Endothelial cell of coronary artery (primary cell): ENCODE measurements around the gene AK6. TPM values are rescaled to one million over a fixed set of nuclear protein-coding genes. Genes with fewer than 3 reads are reported as not detected.

Source experiments
- total RNA-seq: library from RNA; depleted of rRNA; stranded (reverse); fragments of >200 nt; gene quantifications from 2 replicates; pipeline ENCODE4 v1.2.3, GENCODE V29; 2014

Gene AK6
- total RNA-seq = 40.6 and 55.3 TPM in 2 replicates

DNA sequence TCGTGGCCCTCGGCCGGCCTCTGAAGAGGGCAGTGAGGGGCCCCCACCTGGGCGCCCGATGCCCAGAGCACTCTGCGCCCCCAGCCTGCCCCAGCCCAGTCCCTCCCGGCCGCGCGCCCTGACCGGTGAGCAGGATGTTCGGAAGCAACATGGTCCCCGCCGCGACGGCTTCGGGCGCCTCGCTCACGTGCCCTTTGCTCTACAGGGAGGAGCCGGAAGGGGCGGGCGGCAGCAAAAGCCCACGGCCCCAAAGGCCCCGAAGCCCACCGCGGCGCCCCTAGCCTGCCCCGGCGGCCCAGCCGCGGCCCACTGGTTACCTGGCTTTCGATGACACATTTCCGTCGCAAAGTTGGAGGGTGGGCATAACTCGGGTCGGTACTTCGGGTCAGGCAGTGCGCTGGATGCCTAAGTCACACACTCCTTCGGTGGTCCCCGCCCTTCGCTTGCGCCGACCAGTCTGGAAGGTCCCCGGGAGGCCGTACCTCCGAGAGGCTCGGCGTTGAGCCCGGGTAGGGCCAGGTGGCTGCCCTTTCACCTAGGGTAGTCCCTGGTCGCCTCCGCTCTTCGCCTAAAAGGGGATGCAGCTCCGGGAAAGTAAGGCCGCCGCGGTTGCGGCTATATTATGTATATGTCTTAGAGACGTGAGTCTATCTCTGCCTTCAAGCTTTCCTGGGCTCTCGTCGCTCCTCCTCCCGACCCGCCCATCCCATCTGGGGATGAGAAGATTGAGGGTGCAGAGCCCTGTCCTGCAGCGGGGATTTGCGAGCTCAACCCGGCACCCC, at the start of gene AK6, which contains the start of the genes RAD17 and TAF9:
TSS of gene AK6 (minus strand) at position 181 of the 782 bp plus-strand sequence. CDS start at position 151, 30 bp downstream.
TSS of gene RAD17 (plus strand) at position 479 of the 782 bp plus-strand sequence. CDS start 2,391 bp downstream, outside the sequence.
TSS of gene TAF9 (minus strand) at position 181 of the 782 bp plus-strand sequence. CDS start 3,783 bp downstream, outside the sequence.

DNA sequence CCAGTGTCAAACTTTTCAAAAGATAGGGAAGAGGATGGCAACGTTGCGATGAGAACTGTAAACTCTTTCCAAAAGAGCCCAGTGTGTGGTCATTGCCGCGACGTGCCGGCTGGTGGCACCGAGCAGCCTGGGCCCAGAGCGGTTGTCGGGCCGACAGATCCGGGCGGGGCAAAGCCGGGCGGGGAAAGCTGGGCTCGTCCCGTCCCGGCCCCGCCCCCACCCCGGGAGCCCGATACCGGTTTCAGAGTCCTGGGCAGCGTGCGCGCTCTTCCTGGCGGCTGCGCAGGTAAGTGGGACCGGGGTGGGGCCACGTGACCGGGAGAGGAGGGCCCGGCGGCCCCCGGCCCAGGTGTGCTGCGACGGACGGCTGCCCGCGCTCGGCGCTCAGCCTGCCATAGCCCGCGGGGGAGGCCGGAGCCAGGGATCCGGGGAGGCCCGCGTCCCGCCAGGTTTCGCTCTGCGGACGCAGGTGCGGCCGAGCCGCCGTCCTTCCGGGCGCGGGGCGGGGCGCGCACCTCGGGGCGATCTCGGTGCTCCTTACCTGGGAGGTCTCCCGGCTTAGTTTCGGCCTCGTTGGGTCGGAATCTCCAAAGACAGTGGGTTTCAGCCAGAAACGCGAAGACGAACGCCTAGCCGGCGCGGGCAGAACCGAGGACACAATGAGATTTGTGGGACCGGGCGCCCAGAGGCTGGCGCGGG, 45.7 kb upstream of the AK6 start, which contains the start of gene MARVELD2:
TSS of gene MARVELD2 (plus strand) at position 232 of the 699 bp plus-strand sequence. CDS start 4,270 bp downstream, outside the sequence.

Other genes starting within 250 kb of the AK6 start
- gene CCNB1, start 202.4 kb downstream of the AK6 start, total RNA-seq = 73.4 and 172 TPM in 2 replicates
- 5.5 and 6.1 TPM in 2 replicates for gene CENPH, start 179.9 kb downstream of the AK6 start, total RNA-seq
- gene CDK7, start 134.6 kb downstream of the AK6 start, total RNA-seq = 58.5 and 60.7 TPM in 2 replicates
- 2.6 and 3.3 TPM in 2 replicates for gene CCDC125, start 36.7 kb downstream of the AK6 start, total RNA-seq
- 79.0 and 89.0 TPM in 2 replicates for gene TAF9, start within 50 bp of the AK6 start, total RNA-seq
- 13.5 and 15.4 TPM in 2 replicates for gene RAD17, start 298 bp upstream of the AK6 start, total RNA-seq
- gene MARVELD2, start 45.6 kb upstream of the AK6 start, total RNA-seq = 1.7 and 2.1 TPM in 2 replicates
- 3.4 and 4.1 TPM in 2 replicates for gene OCLN, start 123.3 kb upstream of the AK6 start, total RNA-seq
- 29.6 and 30.7 TPM in 2 replicates for gene GTF2H2C, start 190.7 kb upstream of the AK6 start, total RNA-seq